ENCODE results near the gene ADGRG2. TPM values are rescaled to one million over a fixed set of nuclear protein-coding genes. Genes with fewer than 3 reads are reported as not detected.
"Not testable (repeated sequence)": the region's sequence is repeated elsewhere in the genome, so short reads cannot be mapped to it uniquely, and the experiment has no call there.

The ADGRG2 gene
- total and polyA plus RNA-seq, 3 donors from 2014 or later, result 5.0 to 17.2 (median 5.8) TPM

GRCh38 chrX:19070555-19070994 is 51.7 kb downstream of the ADGRG2 start:
- H3K27ac ChIP-seq, result no peak overlapping the region
- intact Hi-C loops (cut with DNase I; ENCODE audit: low total_unique reads), result no loop called here
- no peak overlapping the region for H3K4me3 ChIP-seq
- 82 to 100% methylated on average over 1 to 2 of the region's 3 CpGs for WGBS, 2 donors
- no peaks in the 10 kb centered on the region for H3K27me3 ChIP-seq
- no peak for DNase-seq
- H3K36me3 ChIP-seq (ENCODE audit: low read depth, missing control alignments), result no peaks in the 10 kb centered on the region
- TF ChIP-seq POLR2A (IDR thresholded peaks at IDR 0.05), result no peak
- no peak for TF ChIP-seq CTCF (IDR thresholded peaks at IDR 0.05)
- H3K4me1 ChIP-seq, result no peaks in the 10 kb centered on the region
- H3K9me3 ChIP-seq, result no peaks in the 10 kb centered on the region

- H3K4me1 ChIP-seq; H3K4me3 ChIP-seq; H3K9me3 ChIP-seq; H3K27me3 ChIP-seq; H3K27ac ChIP-seq; DNase-seq; H3K36me3 ChIP-seq (ENCODE audit: low read depth, missing control alignments); intact Hi-C loops (cut with DNase I; ENCODE audit: low total_unique reads): not testable (repeated sequence)
- WGBS, 2 donors, result 86 to 95% methylated on average over 4 of the region's 4 CpGs
Observed at GRCh38 chrX:19066987-19067386, 55.3 kb downstream of the ADGRG2 start.

- H3K4me3 ChIP-seq, result no peak overlapping the region
- 96 to 98% methylated on average over 5 of the region's 5 CpGs for WGBS, 2 donors
- H3K4me1 ChIP-seq, result no peaks in the 10 kb centered on the region
- H3K27ac ChIP-seq, result no peak overlapping the region
- no peak for TF ChIP-seq POLR2A (IDR thresholded peaks at IDR 0.05)
- TF ChIP-seq CTCF (IDR thresholded peaks at IDR 0.05), result no peak
- DNase-seq, result no peak
- intact Hi-C loops (cut with DNase I; ENCODE audit: low total_unique reads), result no loop called here
- H3K9me3 ChIP-seq, result no peaks in the 10 kb centered on the region
- H3K36me3 ChIP-seq (ENCODE audit: low read depth, missing control alignments), result no peaks in the 10 kb centered on the region
- no peaks in the 10 kb centered on the region for H3K27me3 ChIP-seq
Observed at GRCh38 chrX:19065535-19065934, 56.7 kb downstream of the ADGRG2 start.

- Histone ChIP-seq H3K36me3 (ENCODE audit: low read depth, missing control alignments) (no peaks in the 10 kb centered on the region), H3K4me3 (no peak overlapping the region), H3K9me3 (no peaks in the 10 kb centered on the region), H3K27me3 (no peaks in the 10 kb centered on the region), H3K4me1 (no peaks in the 10 kb centered on the region), H3K27ac (no peak overlapping the region)
- intact Hi-C loops (cut with DNase I; ENCODE audit: low total_unique reads), result no loop called here
- 90 to 100% methylated on average over 1 to 6 of the region's 6 CpGs for WGBS, 2 donors
- TF ChIP-seq CTCF (IDR thresholded peaks at IDR 0.05) (no peak), POLR2A (IDR thresholded peaks at IDR 0.05) (no peak)
- DNase-seq, result no peak
Observed at GRCh38 chrX:19064175-19064574, 58.1 kb downstream of the ADGRG2 start.

GRCh38 chrX:19063030-19063429 is 59.2 kb downstream of the ADGRG2 start:
- 92 to 100% methylated on average over 1 to 8 of the region's 8 CpGs for WGBS, 2 donors

More at GRCh38 chrX:19063030-19063429, 59.2 kb downstream of the ADGRG2 start:
- intact Hi-C loops (cut with DNase I; ENCODE audit: low total_unique reads), result no loop called here
- no peak overlapping the region for H3K27ac ChIP-seq
- no peaks in the 10 kb centered on the region for H3K4me1 ChIP-seq
- no peak overlapping the region for H3K4me3 ChIP-seq
- H3K36me3 ChIP-seq (ENCODE audit: low read depth, missing control alignments), result no peaks in the 10 kb centered on the region
- no peak for DNase-seq
- TF ChIP-seq POLR2A (IDR thresholded peaks at IDR 0.05), result no peak
- no peak for TF ChIP-seq CTCF (IDR thresholded peaks at IDR 0.05)
- H3K9me3 ChIP-seq, result no peaks in the 10 kb centered on the region
- H3K27me3 ChIP-seq, result no peaks in the 10 kb centered on the region

Measured in testis (tissue), 3 donors.